Hematopoietic multipotent progenitor cell treated with erythropoietin and hydrocortisone succinate and interleukin-3 and kit ligand, for 6 days (in vitro differentiated cells): ENCODE results near the gene GNAI1.

Source experiments
- DNase-seq: peaks from one replicate; pipeline ENCODE4 v3.0.0-alpha.2; 2015

Gene GNAI1

GRCh38 chr7:80134536-80135308 is at the start of gene GNAI1:
TSS of gene GNAI1 (plus strand) at chr7:80134831. CDS start at chr7:80135161, 330 bp downstream.
- DNase-seq: peak; percentile 70

- no peak for DNase-seq
Observed at GRCh38 chr7:80087051-80087770, 47.4 kb upstream of the GNAI1 start.

- no peak for DNase-seq
Observed at GRCh38 chr7:80087771-80088170, 46.9 kb upstream of the GNAI1 start.

GRCh38 chr7:80088705-80089104 is 45.9 kb upstream of the GNAI1 start:
- DNase-seq: peak; percentile 42

- no peak for DNase-seq
Observed at GRCh38 chr7:80089366-80089765, 45.3 kb upstream of the GNAI1 start.

GRCh38 chr7:80093349-80093748 is 41.3 kb upstream of the GNAI1 start:
- no peak for DNase-seq

- DNase-seq: peak; percentile 62
Observed at GRCh38 chr7:80095545-80095944, 39.1 kb upstream of the GNAI1 start.

- no peak for DNase-seq
Observed at GRCh38 chr7:80097756-80098155, 36.9 kb upstream of the GNAI1 start.

- DNase-seq: peak; percentile 17
Observed at GRCh38 chr7:80098795-80099194, 35.8 kb upstream of the GNAI1 start.

- DNase-seq: no peak
Observed at GRCh38 chr7:80100254-80100653, 34.4 kb upstream of the GNAI1 start.

- peak; percentile 56 for DNase-seq
Observed at GRCh38 chr7:80105701-80106408, 28.8 kb upstream of the GNAI1 start.

GRCh38 chr7:80106498-80107113 is 28.0 kb upstream of the GNAI1 start:
- no peak for DNase-seq

GRCh38 chr7:80107278-80107677 is 27.4 kb upstream of the GNAI1 start:
- peak; percentile 70 for DNase-seq

GRCh38 chr7:80110376-80110775 is 24.3 kb upstream of the GNAI1 start:
- DNase-seq: no peak

- no peak for DNase-seq
Observed at GRCh38 chr7:80114159-80114558, 20.5 kb upstream of the GNAI1 start.

- peak; percentile 69 for DNase-seq
Observed at GRCh38 chr7:80124526-80125264, 9.9 kb upstream of the GNAI1 start.

- no peak for DNase-seq
Observed at GRCh38 chr7:80127412-80128160, 7.0 kb upstream of the GNAI1 start.

- DNase-seq: peak; percentile 83
Observed at GRCh38 chr7:80128918-80129317, 5.7 kb upstream of the GNAI1 start.

GRCh38 chr7:80129785-80130184 is 4.8 kb upstream of the GNAI1 start:
- DNase-seq: no peak

- no peak for DNase-seq
Observed at GRCh38 chr7:80131675-80132435, 2.8 kb upstream of the GNAI1 start.

- no peak for DNase-seq
Observed at GRCh38 chr7:80132594-80132993, 2.0 kb upstream of the GNAI1 start.
